ENCODE data around the gene PPIA. TPM values are rescaled to one million over a fixed set of nuclear protein-coding genes. Genes with fewer than 3 reads are reported as not detected.

PPIA gene
- total RNA-seq, 2 donors from 2014 or later = 352 to 366 TPM

GRCh38 chr7:44768628-44769371 lies 27.7 kb upstream of the PPIA start:
- peaks cover 41% of the 10 kb centered on the region for H3K4me1 ChIP-seq
- TF ChIP-seq CTCF (IDR thresholded peaks at IDR 0.05) (no peak), POLR2A (IDR thresholded peaks at IDR 0.05) (no peak)
- ATAC-seq = no peak
- H3K9me3 ChIP-seq = no peaks in the 10 kb centered on the region
- H3K27me3 ChIP-seq = no peaks in the 10 kb centered on the region
- intact Hi-C loops (cut with DNase I) = no loop called here
- peaks cover 8 to 12% of the 10 kb centered on the region in 2 donors for H3K36me3 ChIP-seq (replicated peaks in 1 of 2; ENCODE audit: insufficient read depth in 1 of 2, low read depth in 2 of 2)
- H3K27ac ChIP-seq = peak overlapping the region; percentile 73 to 87 (median 84)
- DNase-seq = no peak
- H3K4me3 ChIP-seq = no peak overlapping the region
- 48 to 54% methylated on average over 8 to 11 of the region's 11 CpGs for WGBS, 2 donors

GRCh38 chr7:44769376-44769775 lies 27.1 kb upstream of the PPIA start:
- no peak for ATAC-seq
- peak overlapping the region; percentile 37 to 87 (median 80) for H3K27ac ChIP-seq
- TF ChIP-seq CTCF (IDR thresholded peaks at IDR 0.05) (no peak), POLR2A (IDR thresholded peaks at IDR 0.05) (no peak)
- DNase-seq = no peak
- H3K4me3 ChIP-seq = no peak overlapping the region
- intact Hi-C loops (cut with DNase I) = no loop called here
- peaks cover 5 to 12% of the 10 kb centered on the region in 2 donors for H3K36me3 ChIP-seq (replicated peaks in 1 of 2; ENCODE audit: insufficient read depth in 1 of 2, low read depth in 2 of 2)
- 81 to 86% methylated on average over 8 of the region's 8 CpGs for WGBS, 2 donors
- no peaks in the 10 kb centered on the region for H3K27me3 ChIP-seq
- no peaks in the 10 kb centered on the region for H3K9me3 ChIP-seq
- peaks cover 41% of the 10 kb centered on the region for H3K4me1 ChIP-seq

GRCh38 chr7:44769776-44770294 lies 26.6 kb upstream of the PPIA start:
- H3K4me3 ChIP-seq = no peak overlapping the region
- H3K36me3 ChIP-seq (replicated peaks in 1 of 2; ENCODE audit: insufficient read depth in 1 of 2, low read depth in 2 of 2) = peaks cover 2 to 12% of the 10 kb centered on the region in 2 donors
- H3K27ac ChIP-seq = peak overlapping the region; percentile 37 to 87 (median 80)
- H3K9me3 ChIP-seq = no peaks in the 10 kb centered on the region
- H3K4me1 ChIP-seq = peaks cover 41% of the 10 kb centered on the region
- DNase-seq (peak; percentile 34 to 56 (median 50)), ATAC-seq (peak; percentile 54)
- intact Hi-C loops (cut with DNase I) = no loop called here
- H3K27me3 ChIP-seq = no peaks in the 10 kb centered on the region
- TF ChIP-seq CTCF (IDR thresholded peaks at IDR 0.05) (no peak), POLR2A (IDR thresholded peaks at IDR 0.05) (peak in 2 of 3 donors; percentile 27 to 48)
- WGBS, 2 donors = 27% methylated on average over 10 of the region's 10 CpGs

GRCh38 chr7:44771358-44771757 lies 25.1 kb upstream of the PPIA start:
- Histone ChIP-seq H3K36me3 (replicated peaks in 1 of 2; ENCODE audit: insufficient read depth in 1 of 2, low read depth in 2 of 2) (peaks cover 0 to under 1% of the 10 kb centered on the region in 2 donors), H3K4me1 (peaks cover 41% of the 10 kb centered on the region), H3K9me3 (no peaks in the 10 kb centered on the region), H3K27me3 (no peaks in the 10 kb centered on the region), H3K27ac (no peak overlapping the region), H3K4me3 (no peak overlapping the region)
- DNase-seq (no peak), ATAC-seq (no peak)
- TF ChIP-seq CTCF (IDR thresholded peaks at IDR 0.05) = no peak
- no peak for TF ChIP-seq POLR2A (IDR thresholded peaks at IDR 0.05)
- intact Hi-C loops (cut with DNase I) = no loop called here
- WGBS, 2 donors = 68 to 72% methylated on average over 3 of the region's 3 CpGs
